GM21526 (cell line): Measurements from ENCODE around the gene SLC25A20.

ENCODE experiments used
- ATAC-seq: cut with Tn5 transposase; IDR thresholded peaks from one replicate; pipeline ENCODE4 v1.9.1; 2021; ENCODE audit warnings: moderate library complexity; ENCODE audit not compliant: unreplicated experiment, low FRiP score

The SLC25A20 gene

GRCh38 chr3:48899273-48899672 is 591 bp upstream of the SLC25A20 start:
- no peak for ATAC-seq

- no peak for ATAC-seq
Measured at GRCh38 chr3:48897460-48898376, 964 bp downstream of the SLC25A20 start.

GRCh38 chr3:48896936-48897335 is 1.7 kb downstream of the SLC25A20 start:
- no peak for ATAC-seq

GRCh38 chr3:48894516-48894915 is 4.2 kb downstream of the SLC25A20 start:
- no peak for ATAC-seq

- ATAC-seq: no peak
Measured at GRCh38 chr3:48891606-48892005, 7.1 kb downstream of the SLC25A20 start.

GRCh38 chr3:48885753-48886152 is 12.9 kb downstream of the SLC25A20 start:
- no peak for ATAC-seq

- ATAC-seq: no peak
Measured at GRCh38 chr3:48881652-48882114, 17.0 kb downstream of the SLC25A20 start.

GRCh38 chr3:48881006-48881405 is 17.7 kb downstream of the SLC25A20 start:
- no peak for ATAC-seq

GRCh38 chr3:48879994-48880377 is 18.7 kb downstream of the SLC25A20 start:
- ATAC-seq: no peak

- no peak for ATAC-seq
Measured at GRCh38 chr3:48879307-48879993, 19.2 kb downstream of the SLC25A20 start.

GRCh38 chr3:48877671-48878070 is 21.0 kb downstream of the SLC25A20 start:
- no peak for ATAC-seq

GRCh38 chr3:48863122-48863521 is 35.6 kb downstream of the SLC25A20 start:
- ATAC-seq: no peak

GRCh38 chr3:48859206-48859605 is 39.5 kb downstream of the SLC25A20 start:
- ATAC-seq: no peak

- no peak for ATAC-seq
Measured at GRCh38 chr3:48858709-48859108, 40.0 kb downstream of the SLC25A20 start.

- no peak for ATAC-seq
Measured at GRCh38 chr3:48857641-48858040, 41.0 kb downstream of the SLC25A20 start.

- ATAC-seq: no peak
Measured at GRCh38 chr3:48856469-48856868, 42.2 kb downstream of the SLC25A20 start.

GRCh38 chr3:48855681-48856447 is 42.8 kb downstream of the SLC25A20 start:
- ATAC-seq: no peak

GRCh38 chr3:48852151-48852550 is 46.5 kb downstream of the SLC25A20 start:
- ATAC-seq: no peak

GRCh38 chr3:48851407-48851806 is 47.3 kb downstream of the SLC25A20 start:
- no peak for ATAC-seq

GRCh38 chr3:48848816-48849515 is 49.7 kb downstream of the SLC25A20 start:
- ATAC-seq: no peak
